Sigmoid colon (tissue), 7 donors: Measurements from ENCODE around the gene ATP6V0D1. TPM values are rescaled to one million over a fixed set of nuclear protein-coding genes. Genes with fewer than 3 reads are reported as not detected.
A peak's percentile ranks its signal among the peaks of the same experiment; 100 is the strongest.

Experiments
- DNase-seq: peaks from one replicate; pipeline ENCODE4 v3.0.0-alpha.2; 2019
- H3K27ac ChIP-seq, 4 donors: fragments of 200-600 bp; sonication (generic); one replicate each; pipeline ENCODE4 v1.5.1; 2016 to 2019; ENCODE audit warnings: mild to moderate bottlenecking in 1 of 4
- H3K27me3 ChIP-seq, 3 donors: fragments of 200-600 bp; sonication (generic); one replicate each; pipeline ENCODE4 v1.5.1; 2019; ENCODE audit warnings: mild to moderate bottlenecking in 1 of 3
- H3K36me3 ChIP-seq, 4 donors: fragments of 200-600 bp; sonication (generic); one replicate each; pipeline ENCODE4 v1.5.1; 2016 to 2019
- H3K4me1 ChIP-seq, 4 donors: fragments of 200-600 bp; sonication (generic); one replicate each; pipeline ENCODE4 v1.5.1; 2017 to 2019
- H3K4me3 ChIP-seq, 4 donors: fragments of 200-600 bp; sonication (generic); one replicate each; pipeline ENCODE4 v1.5.1; 2017 to 2019; ENCODE audit warnings: mild to moderate bottlenecking in 2 of 4, moderate library complexity in 1 of 4
- H3K9me3 ChIP-seq, 4 donors: fragments of 200-600 bp in 3 of 4; sonication (generic) in 3 of 4; one replicate each; pipeline versions ENCODE4 v1.5.1 to v1.6.1; 2013 to 2019
- CTCF ChIP-seq, 4 experiments: fragments of 450-650 bp in 3 of 4; fragments of 200-600 bp in 1 of 4; IDR thresholded peaks; one replicate each; pipeline ENCODE4 v1.5.1; 2016 to 2019; ENCODE audit warnings: antibody characterized with exemption in 4 of 4, mild to moderate bottlenecking in 3 of 4, moderate library complexity in 2 of 4
- EP300 ChIP-seq, 4 donors: sonication (generic); formaldehyde crosslinking; IDR thresholded peaks; one replicate each; pipeline ENCODE4 v1.6.1; 2017; ENCODE audit warnings: antibody characterized with exemption in 4 of 4
- POLR2A ChIP-seq, 2 donors: fragments of 450-650 bp; IDR thresholded peaks; one replicate each; pipeline ENCODE4 v1.6.1; 2016; ENCODE audit warnings: antibody characterized with exemption in 2 of 2, mild to moderate bottlenecking in 2 of 2, moderate library complexity in 2 of 2
- POLR2AphosphoS5 ChIP-seq, 4 donors: sonication (generic); formaldehyde crosslinking; IDR thresholded peaks; one replicate each; pipeline ENCODE4 v1.6.1; 2017; ENCODE audit warnings: antibody characterized with exemption in 4 of 4
- WGBS, 2 donors: extraction: QIAGEN DNeasy Blood & Tissue Kit; methylation state at CpG; one replicate each; pipeline ENCODE4 v1.1.7; 2013; 5-methylcytosine and 5-hydroxymethylcytosine counted together
- intact Hi-C: fragments of 100-400 bp; cut with DNase I; formaldehyde crosslinking; loops from one replicate; pipeline ENCODE4 v1.15.1; 2023
- polyA plus RNA-seq, 3 donors: library from polyadenylated mRNA; stranded (reverse); fragments of 200-250 nt; gene quantifications; one replicate each; pipeline ENCODE4 v1.2.3, GENCODE V29; 2013
- total RNA-seq, 4 donors: library from RNA; depleted of rRNA; stranded (reverse); fragments of >200 nt; gene quantifications; one replicate each; pipeline ENCODE4 v1.1.0, GENCODE V29; 2016
- donor health status: healthy with polysubstance abuse.
- donor health status: Bipolar disorder and iron deficiency.
- donor health status: healthy.

The ATP6V0D1 gene
- total and polyA plus RNA-seq, 7 donors, result 70.3 to 287 (median 112) TPM

GRCh38 chr16:67446968-67447507 is 33.9 kb downstream of the ATP6V0D1 start:
- 84 to 85% methylated on average over 8 of the region's 8 CpGs for WGBS, 2 donors
- no peaks in the 10 kb centered on the region for H3K9me3 ChIP-seq
- H3K4me3 ChIP-seq, result no peak overlapping the region
- peaks cover 9 to 31% (median 12%) of the 10 kb centered on the region in 4 donors for H3K36me3 ChIP-seq
- intact Hi-C loops, result no loop called here
- TF ChIP-seq POLR2AphosphoS5 (IDR thresholded peaks at IDR 0.05), result no peak
- no peak for TF ChIP-seq EP300 (IDR thresholded peaks at IDR 0.05)
- TF ChIP-seq CTCF (IDR thresholded peaks at IDR 0.05), result no peak
- no peak for TF ChIP-seq POLR2A (IDR thresholded peaks at IDR 0.05)
- H3K27ac ChIP-seq, result peak overlapping the region; percentile 14 to 78 (median 52)
- H3K27me3 ChIP-seq, result no peaks in the 10 kb centered on the region
- peaks cover 0 to 88% (median 72%) of the 10 kb centered on the region in 4 donors for H3K4me1 ChIP-seq
- no peak for DNase-seq

DNA sequence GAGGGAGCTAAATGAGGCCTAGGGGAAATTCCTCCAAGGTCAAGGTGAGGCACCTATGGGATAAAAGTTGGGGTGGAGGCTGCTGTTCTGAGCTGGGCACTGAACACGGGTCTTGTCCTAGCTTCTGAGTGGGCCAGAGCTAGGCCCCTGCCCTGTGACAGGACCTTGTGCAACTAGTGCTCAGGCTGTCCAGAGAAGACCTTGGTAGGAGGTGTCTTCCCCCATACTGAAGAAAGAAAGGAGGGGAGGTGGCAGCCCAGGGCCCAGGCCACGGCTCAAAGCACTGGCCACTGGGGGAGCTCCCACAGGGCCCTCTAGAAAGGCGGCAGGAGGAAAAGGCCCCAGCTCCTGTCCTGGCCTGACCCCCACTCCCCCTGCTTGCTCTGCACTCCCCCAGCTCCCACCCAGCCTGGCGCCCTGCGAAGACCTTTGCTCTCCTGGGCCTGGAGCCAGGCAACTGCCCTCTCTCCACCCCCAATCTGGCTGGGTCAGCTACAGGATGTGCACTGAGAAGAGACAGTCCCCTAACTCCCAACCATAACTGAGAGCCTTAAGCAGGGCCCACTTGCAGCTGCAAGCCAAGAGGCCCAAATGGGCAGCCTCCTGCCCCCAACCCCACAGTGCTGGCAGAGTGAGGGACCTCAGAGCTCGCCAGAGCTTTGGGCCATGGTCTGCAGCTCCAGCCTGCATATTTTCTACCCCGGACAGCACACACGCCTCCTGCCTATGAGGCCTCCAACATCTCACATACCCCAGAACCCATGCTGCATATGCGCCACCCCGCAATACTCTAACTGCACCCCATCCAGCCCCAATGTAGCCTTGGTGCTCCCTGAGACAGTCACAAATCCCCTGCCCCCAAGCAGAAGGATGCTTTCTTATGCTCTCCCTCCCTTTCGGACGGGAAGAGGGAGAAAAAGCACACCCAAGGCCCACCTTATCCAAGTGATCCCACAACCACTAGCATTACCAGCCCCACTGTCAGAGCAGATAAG is 34.7 kb downstream of the ATP6V0D1 start:
- 59 to 73% methylated on average over 12 of the region's 12 CpGs for WGBS, 2 donors
- peak overlapping the region; percentile 14 to 78 (median 52) for H3K27ac ChIP-seq
- no peaks in the 10 kb centered on the region for H3K9me3 ChIP-seq
- no peaks in the 10 kb centered on the region for H3K27me3 ChIP-seq
- peaks cover 0 to 91% (median 76%) of the 10 kb centered on the region in 4 donors for H3K4me1 ChIP-seq
- TF ChIP-seq EP300 (IDR thresholded peaks at IDR 0.05), result no peak
- no peak for TF ChIP-seq POLR2AphosphoS5 (IDR thresholded peaks at IDR 0.05)
- no peak for TF ChIP-seq POLR2A (IDR thresholded peaks at IDR 0.05)
- TF ChIP-seq CTCF (IDR thresholded peaks at IDR 0.05), result no peak
- DNase-seq, result no peak
- H3K4me3 ChIP-seq, result no peak overlapping the region
- peaks cover 3 to 29% (median 8%) of the 10 kb centered on the region in 4 donors for H3K36me3 ChIP-seq
- intact Hi-C loops, result no loop called here

- peaks cover 0 to 89% (median 76%) of the 10 kb centered on the region in 4 donors for H3K4me1 ChIP-seq
- no peaks in the 10 kb centered on the region for H3K27me3 ChIP-seq
- intact Hi-C loops, result no loop called here
- no peak overlapping the region for H3K4me3 ChIP-seq
- WGBS, 2 donors, result 81 to 90% methylated on average over 3 of the region's 3 CpGs
- TF ChIP-seq POLR2A (IDR thresholded peaks at IDR 0.05), result no peak
- no peak for TF ChIP-seq CTCF (IDR thresholded peaks at IDR 0.05)
- TF ChIP-seq EP300 (IDR thresholded peaks at IDR 0.05), result no peak
- TF ChIP-seq POLR2AphosphoS5 (IDR thresholded peaks at IDR 0.05), result no peak
- H3K36me3 ChIP-seq, result peaks cover 0 to 29% (median 8%) of the 10 kb centered on the region in 4 donors
- no peaks in the 10 kb centered on the region for H3K9me3 ChIP-seq
- DNase-seq, result no peak
- H3K27ac ChIP-seq, result peak overlapping the region in 3 of 4 donors; percentile 50 to 79 (median 78)
These were observed 35.5 kb downstream of the ATP6V0D1 start for GRCh38 chr16:67445441-67445912.

DNA sequence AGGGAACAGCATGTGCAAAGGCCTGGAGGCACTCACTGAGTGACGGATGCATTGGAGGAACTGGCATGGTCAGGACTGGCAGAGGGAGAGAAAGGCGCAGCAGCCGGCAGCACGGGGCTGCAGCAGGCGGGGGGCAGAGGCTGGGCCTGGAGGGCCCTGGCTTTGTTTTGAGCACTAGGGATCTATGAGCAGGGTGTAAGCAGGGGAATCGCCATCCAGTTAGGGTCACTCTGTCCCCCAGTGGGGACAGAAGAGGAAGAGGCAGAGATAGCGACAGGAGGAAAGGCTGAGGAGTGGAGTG is 35.9 kb downstream of the ATP6V0D1 start:
- intact Hi-C loops, result no loop called here
- no peaks in the 10 kb centered on the region for H3K9me3 ChIP-seq
- no peak overlapping the region for H3K4me3 ChIP-seq
- H3K27ac ChIP-seq, result peak overlapping the region in 3 of 4 donors; percentile 70 to 79 (median 78)
- H3K4me1 ChIP-seq, result peaks cover 0 to 88% (median 76%) of the 10 kb centered on the region in 4 donors
- DNase-seq, result no peak
- peaks cover 0 to 31% (median 5%) of the 10 kb centered on the region in 4 donors for H3K36me3 ChIP-seq
- no peaks in the 10 kb centered on the region for H3K27me3 ChIP-seq
- no peak for TF ChIP-seq EP300 (IDR thresholded peaks at IDR 0.05)
- 95 to 96% methylated on average over 7 of the region's 7 CpGs for WGBS, 2 donors
